ENCODE data around the gene PRAMEF8. TPM values are rescaled to one million over a fixed set of nuclear protein-coding genes. Genes with fewer than 3 reads are reported as not detected.
"Not testable (repeated sequence)": the region's sequence is repeated elsewhere in the genome, so short reads cannot be mapped to it uniquely, and the experiment has no call there.

PRAMEF8 gene
- total and polyA plus RNA-seq, 4 donors, result not detected

- H3K27ac ChIP-seq (ENCODE audit: low read depth in 1 of 2, low read length in 2 of 2); DNase-seq; H3K4me1 ChIP-seq (ENCODE audit: control insufficient read depth in 1 of 2, insufficient read depth in 2 of 2, low read length in 2 of 2); intact Hi-C loops (cut with DNase I); ATAC-seq (ENCODE audit: low FRiP score); H3K4me3 ChIP-seq (ENCODE audit: low read length in 2 of 2); H3K27me3 ChIP-seq (ENCODE audit: control insufficient read depth in 1 of 2, insufficient read depth in 2 of 2, low read length in 1 of 2); H3K36me3 ChIP-seq (ENCODE audit: control insufficient read depth in 1 of 2, insufficient read depth in 2 of 2, low read length in 1 of 2); H3K9me3 ChIP-seq (ENCODE audit: control insufficient read depth, low read length): not testable (repeated sequence)
- 67 to 85% methylated on average over 2 of the region's 2 CpGs for WGBS, 2 donors
These were observed 52.9 kb downstream of the PRAMEF8 start for GRCh38 chr1:13232056-13232455.

Other genes with a start within 250 kb of the PRAMEF8 start
- not detected for gene PRAMEF27, start 228.6 kb downstream of the PRAMEF8 start, total RNA-seq
- not detected for gene PRAMEF27, start 228.6 kb downstream of the PRAMEF8 start, polyA plus RNA-seq
- gene HNRNPCL3, start 224.4 kb downstream of the PRAMEF8 start, total RNA-seq, result not detected
- gene HNRNPCL3, start 224.4 kb downstream of the PRAMEF8 start, polyA plus RNA-seq, result not detected
- gene PRAMEF25, start 214.4 kb downstream of the PRAMEF8 start, total RNA-seq, result not detected
- gene PRAMEF25, start 214.4 kb downstream of the PRAMEF8 start, polyA plus RNA-seq, result not detected
- gene HNRNPCL2, start 168.3 kb downstream of the PRAMEF8 start, total RNA-seq, result not detected
- gene HNRNPCL2, start 168.3 kb downstream of the PRAMEF8 start, polyA plus RNA-seq, result not detected
- gene PRAMEF26, start 129.1 kb downstream of the PRAMEF8 start, total RNA-seq, result not detected
- gene PRAMEF26, start 129.1 kb downstream of the PRAMEF8 start, polyA plus RNA-seq, result not detected
- gene HNRNPCL4, start 119.5 kb downstream of the PRAMEF8 start, total RNA-seq, result not detected
- gene HNRNPCL4, start 119.5 kb downstream of the PRAMEF8 start, polyA plus RNA-seq, result not detected
- gene PRAMEF9, start 113.3 kb downstream of the PRAMEF8 start, total RNA-seq, result not detected
- not detected for gene PRAMEF9, start 113.3 kb downstream of the PRAMEF8 start, polyA plus RNA-seq
- gene PRAMEF13, start 83.7 kb downstream of the PRAMEF8 start, total RNA-seq, result not detected
- not detected for gene PRAMEF13, start 83.7 kb downstream of the PRAMEF8 start, polyA plus RNA-seq
- not detected for gene PRAMEF18, start 59.0 kb downstream of the PRAMEF8 start, total RNA-seq
- not detected for gene PRAMEF18, start 59.0 kb downstream of the PRAMEF8 start, polyA plus RNA-seq
- gene PRAMEF5, start 30.9 kb downstream of the PRAMEF8 start, total RNA-seq, result not detected
- not detected for gene PRAMEF5, start 30.9 kb downstream of the PRAMEF8 start, polyA plus RNA-seq
- gene PRAMEF33, start 18.4 kb upstream of the PRAMEF8 start, total RNA-seq, result not detected
- not detected for gene PRAMEF33, start 18.4 kb upstream of the PRAMEF8 start, polyA plus RNA-seq
- gene PRAMEF15, start 30.4 kb upstream of the PRAMEF8 start, total RNA-seq, result not detected
- gene PRAMEF15, start 30.4 kb upstream of the PRAMEF8 start, polyA plus RNA-seq, result not detected
- not detected for gene PRAMEF14, start 62.0 kb upstream of the PRAMEF8 start, total RNA-seq
- not detected for gene PRAMEF14, start 62.0 kb upstream of the PRAMEF8 start, polyA plus RNA-seq
- not detected for gene PRAMEF19, start 86.8 kb upstream of the PRAMEF8 start, total RNA-seq
- not detected for gene PRAMEF19, start 86.8 kb upstream of the PRAMEF8 start, polyA plus RNA-seq
- gene PRAMEF17, start 104.5 kb upstream of the PRAMEF8 start, total RNA-seq, result not detected
- not detected for gene PRAMEF17, start 104.5 kb upstream of the PRAMEF8 start, polyA plus RNA-seq
- gene PRAMEF20, start 125.3 kb upstream of the PRAMEF8 start, total RNA-seq, result not detected
- not detected for gene PRAMEF20, start 125.3 kb upstream of the PRAMEF8 start, polyA plus RNA-seq
- not detected for gene LRRC38, start 228.9 kb upstream of the PRAMEF8 start, total RNA-seq
- not detected for gene LRRC38, start 228.9 kb upstream of the PRAMEF8 start, polyA plus RNA-seq

Data from aorta (tissue), 5 donors.